Measurements from ENCODE around the gene GNAI2. TPM values are rescaled to one million over a fixed set of nuclear protein-coding genes. Genes with fewer than 3 reads are reported as not detected.
A peak's percentile ranks its signal among the peaks of the same experiment; 100 is the strongest.

GNAI2 gene
- total and polyA plus RNA-seq, 8 donors, result 259 to 381 (median 269) TPM

DNA sequence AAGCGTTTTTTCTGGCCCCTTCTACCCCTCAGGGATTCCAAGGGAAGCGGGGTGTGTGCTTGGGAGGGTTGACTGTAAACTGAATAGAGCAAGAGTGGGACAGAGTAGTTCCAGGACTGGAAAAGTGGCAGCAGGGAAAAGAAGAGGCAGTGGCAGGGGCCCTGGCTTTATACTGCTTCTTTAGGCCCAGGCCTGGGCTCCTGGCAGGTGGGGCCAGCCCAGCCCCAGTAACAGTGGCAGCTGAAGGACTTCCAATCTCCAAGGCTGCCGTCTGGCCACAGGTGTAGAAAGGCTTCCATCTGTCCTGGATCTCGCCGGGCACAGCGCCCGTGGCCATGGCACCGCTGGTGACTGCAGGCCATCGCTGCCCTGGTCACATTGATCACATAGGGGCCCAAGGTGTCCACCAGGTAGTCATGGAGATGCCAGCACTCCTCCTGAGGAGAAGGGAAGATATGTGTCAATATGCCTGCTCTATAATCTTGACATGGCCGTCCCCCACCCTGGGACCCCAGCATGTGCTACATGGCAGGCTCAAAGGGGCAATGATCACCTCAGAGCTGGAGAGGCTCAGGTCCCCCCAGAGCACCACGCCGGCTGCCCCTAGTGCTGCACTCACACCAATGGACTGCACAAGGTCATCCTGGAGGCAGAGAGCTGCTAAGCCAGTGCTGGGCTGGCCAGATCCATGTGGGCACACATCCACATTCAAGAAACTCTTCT, 57.2 kb downstream of the GNAI2 start:
- intact Hi-C loops (cut with DNase I), result no loop called here
- Histone ChIP-seq H3K9me3 (no peaks in the 10 kb centered on the region), H3K36me3 (peaks cover 0 to 28% of the 10 kb centered on the region in 2 donors), H3K27ac (peak overlapping the region; percentile 47 to 84), H3K27me3 (no peaks in the 10 kb centered on the region), H3K4me3 (peak overlapping the region in 1 of 2 donors; percentile 94), H3K4me1 (peaks cover 16 to 29% of the 10 kb centered on the region in 2 donors)
- ATAC-seq (no peak), DNase-seq (no peak)
- TF ChIP-seq, protein P1, sequence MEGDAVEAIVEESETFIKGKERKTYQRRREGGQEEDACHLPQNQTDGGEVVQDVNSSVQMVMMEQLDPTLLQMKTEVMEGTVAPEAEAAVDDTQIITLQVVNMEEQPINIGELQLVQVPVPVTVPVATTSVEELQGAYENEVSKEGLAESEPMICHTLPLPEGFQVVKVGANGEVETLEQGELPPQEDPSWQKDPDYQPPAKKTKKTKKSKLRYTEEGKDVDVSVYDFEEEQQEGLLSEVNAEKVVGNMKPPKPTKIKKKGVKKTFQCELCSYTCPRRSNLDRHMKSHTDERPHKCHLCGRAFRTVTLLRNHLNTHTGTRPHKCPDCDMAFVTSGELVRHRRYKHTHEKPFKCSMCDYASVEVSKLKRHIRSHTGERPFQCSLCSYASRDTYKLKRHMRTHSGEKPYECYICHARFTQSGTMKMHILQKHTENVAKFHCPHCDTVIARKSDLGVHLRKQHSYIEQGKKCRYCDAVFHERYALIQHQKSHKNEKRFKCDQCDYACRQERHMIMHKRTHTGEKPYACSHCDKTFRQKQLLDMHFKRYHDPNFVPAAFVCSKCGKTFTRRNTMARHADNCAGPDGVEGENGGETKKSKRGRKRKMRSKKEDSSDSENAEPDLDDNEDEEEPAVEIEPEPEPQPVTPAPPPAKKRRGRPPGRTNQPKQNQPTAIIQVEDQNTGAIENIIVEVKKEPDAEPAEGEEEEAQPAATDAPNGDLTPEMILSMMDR (IDR thresholded peaks at IDR 0.05), result no peak

DNA sequence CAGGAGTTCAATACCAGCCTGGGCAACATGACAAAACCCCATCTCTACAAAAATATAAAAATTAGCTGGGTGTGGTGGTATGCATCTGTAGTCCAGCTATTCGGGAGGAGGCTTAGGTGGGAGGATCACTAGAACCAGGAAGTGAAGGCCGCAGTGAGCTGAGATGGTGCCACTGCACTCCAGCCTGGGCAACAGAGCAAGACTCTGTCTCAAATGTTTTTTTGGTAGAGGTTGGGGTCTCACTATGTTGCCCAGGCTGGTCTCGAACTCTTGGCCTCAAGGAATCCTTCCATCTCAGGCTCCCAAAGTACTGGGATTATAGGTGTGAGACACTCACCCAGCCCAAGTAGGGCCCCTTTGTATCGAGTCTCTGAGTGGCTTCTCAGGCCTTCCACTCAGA, 58.1 kb downstream of the GNAI2 start:
- intact Hi-C loops (cut with DNase I), result no loop called here
- ATAC-seq, result no peak

DNA sequence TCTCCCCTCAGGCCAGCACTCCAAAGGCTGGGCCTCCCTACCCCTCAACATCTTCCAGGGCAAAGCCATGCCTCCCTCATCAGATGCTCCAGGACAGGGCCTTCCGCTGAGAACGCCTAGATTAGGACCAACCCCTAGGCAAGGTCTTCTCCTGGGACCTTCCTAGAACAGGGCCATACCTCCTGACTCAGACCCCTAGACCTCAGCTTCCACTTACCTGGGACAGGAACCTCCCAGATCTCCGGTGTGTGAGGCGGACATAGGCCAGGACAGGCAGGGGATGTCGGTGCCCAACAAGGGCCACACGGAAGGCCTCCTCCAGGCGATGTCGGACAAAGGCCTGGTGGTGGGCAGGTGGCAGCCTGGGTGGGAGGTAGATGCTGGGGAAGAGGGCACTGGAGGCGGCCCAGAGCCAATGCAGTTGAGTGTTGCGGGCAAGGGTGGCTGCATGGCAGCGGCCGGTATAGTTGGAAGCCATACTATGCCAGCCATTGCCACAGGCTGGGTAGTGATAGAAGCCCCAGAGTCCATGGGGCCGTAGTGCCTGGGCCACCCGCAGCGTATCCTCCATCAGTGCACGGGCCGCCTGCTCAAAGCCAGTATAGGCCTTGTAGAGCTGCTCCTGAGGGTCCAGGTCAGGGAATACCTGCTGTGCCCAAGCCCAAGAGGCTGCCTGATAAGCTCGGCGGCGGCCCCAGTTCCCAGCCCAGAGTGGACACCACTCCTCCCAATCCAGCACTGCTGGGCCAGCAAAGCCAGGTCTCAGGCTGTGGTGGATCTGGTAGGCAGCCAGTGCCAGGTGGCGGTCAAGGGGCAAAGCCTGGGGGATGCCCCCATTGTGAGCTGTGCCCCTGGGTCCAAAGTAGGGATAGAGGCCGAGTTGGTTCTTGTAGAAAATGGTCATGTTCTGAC, 58.7 kb downstream of the GNAI2 start:
- DNase-seq (no peak), ATAC-seq (no peak)
- Histone ChIP-seq H3K4me1 (peaks cover 23 to 37% of the 10 kb centered on the region in 2 donors), H3K27ac (no peak overlapping the region), H3K27me3 (no peaks in the 10 kb centered on the region), H3K36me3 (peaks cover 0 to 13% of the 10 kb centered on the region in 2 donors), H3K9me3 (no peaks in the 10 kb centered on the region), H3K4me3 (no peak overlapping the region)
- intact Hi-C loops (cut with DNase I), result no loop called here
- TF ChIP-seq, protein P1 (IDR thresholded peaks at IDR 0.05), result no peak

More for the DNA sequence above, 58.1 kb downstream of the GNAI2 start:
- H3K27ac ChIP-seq, result no peak overlapping the region
- H3K9me3 ChIP-seq, result no peaks in the 10 kb centered on the region
- peaks cover 0 to 20% of the 10 kb centered on the region in 2 donors for H3K36me3 ChIP-seq
- no peak for DNase-seq
- no peaks in the 10 kb centered on the region for H3K27me3 ChIP-seq
- TF ChIP-seq, protein P1 (IDR thresholded peaks at IDR 0.05), result no peak
- H3K4me3 ChIP-seq, result no peak overlapping the region
- H3K4me1 ChIP-seq, result peaks cover 22 to 36% of the 10 kb centered on the region in 2 donors

DNA sequence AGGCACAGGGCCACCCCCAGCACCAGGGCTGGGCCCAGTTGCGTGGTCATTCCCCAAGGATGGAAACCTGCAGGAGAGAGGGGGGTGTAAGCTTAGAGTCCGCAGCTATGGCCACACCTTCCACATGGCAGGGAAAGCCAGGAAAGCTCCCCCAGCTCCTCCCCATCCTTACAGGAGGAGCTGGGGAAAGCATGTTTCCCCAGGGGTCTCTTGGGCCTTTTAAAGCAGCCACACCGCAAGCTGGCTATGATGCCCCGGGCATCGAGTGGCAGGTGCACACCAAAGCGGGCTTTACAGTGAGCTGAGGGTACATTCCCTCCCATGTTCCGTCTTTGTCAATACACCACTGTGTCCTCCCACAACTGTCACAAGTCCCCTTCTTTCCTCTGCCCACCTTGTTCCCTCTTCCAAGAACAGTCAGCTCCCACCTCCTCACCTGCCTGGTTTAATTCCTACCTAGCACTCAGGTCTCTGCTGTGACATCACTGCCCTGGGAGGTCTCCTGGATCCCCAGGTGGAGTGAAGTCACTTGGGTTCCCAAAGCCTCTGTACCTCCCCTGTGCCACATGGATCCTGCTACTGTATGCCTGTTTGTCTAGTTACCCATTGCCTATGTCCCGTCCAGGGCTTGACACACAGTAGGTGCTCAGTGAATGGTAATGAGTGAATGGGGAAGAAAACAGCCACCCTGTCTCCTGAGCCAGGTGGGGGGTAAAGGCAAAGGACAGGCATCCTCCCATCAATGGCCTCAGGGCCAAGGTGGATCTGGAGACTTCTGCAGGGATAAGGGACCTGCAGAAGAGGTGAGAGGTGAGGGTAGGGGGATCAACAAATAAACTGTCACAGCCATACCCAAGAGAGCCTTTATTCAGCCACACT, 59.8 kb downstream of the GNAI2 start:
- no peak overlapping the region for H3K4me3 ChIP-seq
- peaks cover 0 to 5% of the 10 kb centered on the region in 2 donors for H3K36me3 ChIP-seq

More for the DNA sequence above, 59.8 kb downstream of the GNAI2 start:
- DNase-seq (no peak), ATAC-seq (no peak)
- Histone ChIP-seq H3K27ac (no peak overlapping the region), H3K27me3 (no peaks in the 10 kb centered on the region), H3K4me1 (peaks cover 34 to 48% of the 10 kb centered on the region in 2 donors), H3K9me3 (no peaks in the 10 kb centered on the region)
- intact Hi-C loops (cut with DNase I), result no loop called here
- TF ChIP-seq, protein P1 (IDR thresholded peaks at IDR 0.05), result no peak
